Activated T-helper 1 cell treated with anti-CD3 and anti-CD28 coated beads, Interleukin-12 subunit alpha, Interleukin-12 subunit beta, Interleukin-2, Interleukin-4 antibody, amounts not matched to agents 30 ng/mL and 10 ng/mL and 1 ng/mL, durations not matched to agents 14 hours and 24 hours and 36 hours (primary cell): ENCODE results near the gene CCL8. TPM values are rescaled to one million over a fixed set of nuclear protein-coding genes. Genes with fewer than 3 reads are reported as not detected.

Experiments
- DNase-seq: peaks from one replicate; pipeline ENCODE4 v3.0.0; 2021; ENCODE audit warnings: low spot score
- H3K27ac Mint-ChIP-seq: one replicate; pipeline ENCODE4 v1.8.0; 2021; ENCODE audit warnings: mild to moderate bottlenecking, mixed read lengths
- H3K27me3 Mint-ChIP-seq: one replicate; pipeline ENCODE4 v1.8.0; 2022; ENCODE audit warnings: mild to moderate bottlenecking, moderate library complexity, mixed read lengths; ENCODE audit not compliant: insufficient read depth
- H3K36me3 Mint-ChIP-seq: one replicate; pipeline ENCODE4 v1.8.0; 2021; ENCODE audit warnings: low read depth, mixed read lengths
- H3K4me1 Mint-ChIP-seq: one replicate; pipeline ENCODE4 v1.8.0; 2021; ENCODE audit warnings: low read depth, mixed read lengths
- H3K4me3 Mint-ChIP-seq: one replicate; pipeline ENCODE4 v1.8.0; 2021; ENCODE audit warnings: mild to moderate bottlenecking, moderate library complexity, mixed read lengths
- H3K9me3 Mint-ChIP-seq: one replicate; pipeline ENCODE4 v1.8.0; 2021; ENCODE audit warnings: mixed read lengths
- intact Hi-C: fragments of 100-400 bp; cut with micrococcal nuclease; formaldehyde crosslinking; loops from one replicate; pipeline ENCODE4 v1.15.1; 2024
- total RNA-seq: library from RNA; stranded (reverse); gene quantifications from 2 replicates; pipeline ENCODE4 v1.2.3, GENCODE V29; 2022

CCL8 gene
- total RNA-seq, result not detected in 2 replicates

DNA sequence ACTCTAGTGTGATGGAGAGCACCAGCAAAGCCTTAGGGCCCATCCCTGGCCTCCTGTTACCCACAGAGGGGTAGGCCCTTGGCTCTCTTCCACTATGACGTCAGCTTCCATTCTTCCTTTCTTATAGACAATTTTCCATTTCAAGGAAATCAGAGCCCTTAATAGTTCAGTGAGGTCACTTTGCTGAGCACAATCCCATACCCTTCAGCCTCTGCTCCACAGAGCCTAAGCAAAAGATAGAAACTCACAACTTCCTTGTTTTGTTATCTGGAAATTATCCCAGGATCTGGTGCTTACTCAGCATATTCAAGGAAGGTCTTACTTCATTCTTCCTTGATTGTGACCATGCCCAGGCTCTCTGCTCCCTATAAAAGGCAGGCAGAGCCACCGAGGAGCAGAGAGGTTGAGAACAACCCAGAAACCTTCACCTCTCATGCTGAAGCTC lies at the start of gene CCL8:
Gene CCL8, plus strand, starts transcription at position 397 of the 445 bp plus-strand sequence. CDS start 67 bp downstream, outside the sequence.
- no peak within 1 kb of the TSS for H3K4me3 Mint-ChIP-seq
- no peaks in the 10 kb centered on the region for H3K9me3 Mint-ChIP-seq
- H3K4me1 Mint-ChIP-seq, result peaks cover 7% of the 10 kb centered on the region
- H3K36me3 Mint-ChIP-seq, result peaks cover 1% of the 10 kb centered on the region
- no peak for DNase-seq
- no peak within 1 kb of the TSS for H3K27ac Mint-ChIP-seq
- intact Hi-C loops, result no loop called here
- H3K27me3 Mint-ChIP-seq, result peaks cover 34% of the 10 kb centered on the region

GRCh38 chr17:34269969-34270368 lies 49.3 kb upstream of the CCL8 start, which contains the start of gene CCL7:
TSS of gene CCL7 (plus strand) at chr17:34270221. CDS start at chr17:34270291, 70 bp downstream.
- peaks cover 44% of the 10 kb centered on the region for H3K27me3 Mint-ChIP-seq
- H3K4me3 Mint-ChIP-seq, result no peak within 1 kb of the TSS
- H3K27ac Mint-ChIP-seq, result no peak within 1 kb of the TSS
- no peak for DNase-seq
- no peaks in the 10 kb centered on the region for H3K9me3 Mint-ChIP-seq
- no peaks in the 10 kb centered on the region for H3K36me3 Mint-ChIP-seq
- intact Hi-C loops, result no loop called here
- H3K4me1 Mint-ChIP-seq, result no peaks in the 10 kb centered on the region

- H3K9me3 Mint-ChIP-seq, result no peaks in the 10 kb centered on the region
These were observed 43.4 kb upstream of the CCL8 start for GRCh38 chr17:34275881-34276280.

GRCh38 chr17:34276826-34277225 lies 42.4 kb upstream of the CCL8 start:
- H3K36me3 Mint-ChIP-seq, result no peaks in the 10 kb centered on the region
- no peaks in the 10 kb centered on the region for H3K4me1 Mint-ChIP-seq
- no peak for DNase-seq
- no peaks in the 10 kb centered on the region for H3K9me3 Mint-ChIP-seq
- peaks cover 31% of the 10 kb centered on the region for H3K27me3 Mint-ChIP-seq
- H3K27ac Mint-ChIP-seq, result no peak overlapping the region
- H3K4me3 Mint-ChIP-seq, result no peak overlapping the region
- intact Hi-C loops, result no loop called here

More at GRCh38 chr17:34275881-34276280, 43.4 kb upstream of the CCL8 start:
- peaks cover 31% of the 10 kb centered on the region for H3K27me3 Mint-ChIP-seq
- no peaks in the 10 kb centered on the region for H3K36me3 Mint-ChIP-seq
- intact Hi-C loops, result no loop called here
- H3K4me3 Mint-ChIP-seq, result no peak overlapping the region
- H3K4me1 Mint-ChIP-seq, result no peaks in the 10 kb centered on the region
- H3K27ac Mint-ChIP-seq, result no peak overlapping the region
- no peak for DNase-seq

GRCh38 chr17:34283571-34283970 lies 35.7 kb upstream of the CCL8 start:
- intact Hi-C loops, result no loop called here
- no peak overlapping the region for H3K27ac Mint-ChIP-seq
- no peaks in the 10 kb centered on the region for H3K9me3 Mint-ChIP-seq
- no peaks in the 10 kb centered on the region for H3K4me1 Mint-ChIP-seq
- peaks cover 29% of the 10 kb centered on the region for H3K27me3 Mint-ChIP-seq
- H3K36me3 Mint-ChIP-seq, result no peaks in the 10 kb centered on the region
- DNase-seq, result no peak
- no peak overlapping the region for H3K4me3 Mint-ChIP-seq

DNA sequence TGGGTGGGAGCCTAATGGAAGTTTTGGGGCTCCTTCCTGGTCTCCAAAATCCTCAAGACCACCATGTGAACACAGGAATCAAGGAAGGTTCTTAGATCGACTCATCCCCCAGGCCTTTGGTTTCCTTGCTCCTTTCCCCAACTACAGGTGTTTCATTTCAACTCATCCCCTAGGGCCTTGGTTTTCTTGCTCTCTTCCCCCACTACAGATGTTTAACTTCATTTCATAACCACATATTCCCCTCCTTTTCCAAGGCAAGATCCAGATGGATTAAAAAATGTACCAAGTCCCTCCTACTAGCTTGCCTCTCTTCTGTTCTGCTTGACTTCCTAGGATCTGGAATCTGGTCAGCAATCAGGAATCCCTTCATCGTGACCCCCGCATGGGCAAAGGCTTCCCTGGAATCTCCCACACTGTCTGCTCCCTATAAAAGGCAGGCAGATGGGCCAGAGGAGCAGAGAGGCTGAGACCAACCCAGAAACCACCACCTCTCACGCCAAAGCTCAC lies 33.9 kb upstream of the CCL8 start, which contains the start of gene CCL11:
Gene CCL11, plus strand, starts transcription at position 457 of the 507 bp plus-strand sequence. CDS start 67 bp downstream, outside the sequence.
- no peaks in the 10 kb centered on the region for H3K36me3 Mint-ChIP-seq
- no peak for DNase-seq
- peaks cover 20% of the 10 kb centered on the region for H3K27me3 Mint-ChIP-seq
- no peaks in the 10 kb centered on the region for H3K4me1 Mint-ChIP-seq
- H3K9me3 Mint-ChIP-seq, result no peaks in the 10 kb centered on the region
- H3K27ac Mint-ChIP-seq, result no peak within 1 kb of the TSS
- H3K4me3 Mint-ChIP-seq, result no peak within 1 kb of the TSS
- intact Hi-C loops, result no loop called here

DNA sequence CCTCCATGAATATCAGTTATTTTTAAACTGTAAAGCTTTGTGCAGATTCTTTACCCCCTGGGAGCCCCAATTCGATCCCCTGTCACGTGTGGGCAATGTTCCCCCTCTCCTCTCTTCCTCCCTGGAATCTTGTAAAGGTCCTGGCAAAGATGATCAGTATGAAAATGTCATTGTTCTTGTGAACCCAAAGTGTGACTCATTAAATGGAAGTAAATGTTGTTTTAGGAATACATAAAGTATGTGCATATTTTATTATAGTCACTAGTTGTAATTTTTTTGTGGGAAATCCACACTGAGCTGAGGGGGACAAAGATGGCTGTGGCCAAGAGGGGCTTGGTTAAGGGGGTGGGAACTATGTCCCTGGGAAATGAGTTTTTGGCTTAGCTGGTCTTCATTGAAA lies 31.4 kb upstream of the CCL8 start:
- DNase-seq, result no peak
- Mint-ChIP-seq H3K27me3 (peaks cover 15% of the 10 kb centered on the region), H3K36me3 (no peaks in the 10 kb centered on the region), H3K4me3 (no peak overlapping the region), H3K9me3 (no peaks in the 10 kb centered on the region), H3K4me1 (no peaks in the 10 kb centered on the region), H3K27ac (peak overlapping the region; percentile 50)
- intact Hi-C loops, result no loop called here

- no peak for DNase-seq
- Mint-ChIP-seq H3K36me3 (no peaks in the 10 kb centered on the region), H3K27ac (no peak overlapping the region), H3K9me3 (no peaks in the 10 kb centered on the region), H3K4me1 (no peaks in the 10 kb centered on the region), H3K4me3 (no peak overlapping the region), H3K27me3 (peaks cover 13% of the 10 kb centered on the region)
- intact Hi-C loops, result no loop called here
These were observed 28.6 kb upstream of the CCL8 start for GRCh38 chr17:34290586-34290985.

- intact Hi-C loops, result no loop called here
- H3K4me3 Mint-ChIP-seq, result no peak overlapping the region
- no peaks in the 10 kb centered on the region for H3K9me3 Mint-ChIP-seq
- no peak for DNase-seq
- no peak overlapping the region for H3K27ac Mint-ChIP-seq
- H3K4me1 Mint-ChIP-seq, result no peaks in the 10 kb centered on the region
- no peaks in the 10 kb centered on the region for H3K36me3 Mint-ChIP-seq
- peaks cover 15% of the 10 kb centered on the region for H3K27me3 Mint-ChIP-seq
These were observed 27.4 kb upstream of the CCL8 start for GRCh38 chr17:34291721-34292348.

- intact Hi-C loops, result no loop called here
- no peak overlapping the region for H3K4me3 Mint-ChIP-seq
- H3K36me3 Mint-ChIP-seq, result no peaks in the 10 kb centered on the region
- H3K4me1 Mint-ChIP-seq, result peaks cover 32% of the 10 kb centered on the region
- peaks cover 8% of the 10 kb centered on the region for H3K9me3 Mint-ChIP-seq
- H3K27ac Mint-ChIP-seq, result no peak overlapping the region
- peaks cover 7% of the 10 kb centered on the region for H3K27me3 Mint-ChIP-seq
- no peak for DNase-seq
These were observed 20.2 kb upstream of the CCL8 start for GRCh38 chr17:34299027-34299426.

DNA sequence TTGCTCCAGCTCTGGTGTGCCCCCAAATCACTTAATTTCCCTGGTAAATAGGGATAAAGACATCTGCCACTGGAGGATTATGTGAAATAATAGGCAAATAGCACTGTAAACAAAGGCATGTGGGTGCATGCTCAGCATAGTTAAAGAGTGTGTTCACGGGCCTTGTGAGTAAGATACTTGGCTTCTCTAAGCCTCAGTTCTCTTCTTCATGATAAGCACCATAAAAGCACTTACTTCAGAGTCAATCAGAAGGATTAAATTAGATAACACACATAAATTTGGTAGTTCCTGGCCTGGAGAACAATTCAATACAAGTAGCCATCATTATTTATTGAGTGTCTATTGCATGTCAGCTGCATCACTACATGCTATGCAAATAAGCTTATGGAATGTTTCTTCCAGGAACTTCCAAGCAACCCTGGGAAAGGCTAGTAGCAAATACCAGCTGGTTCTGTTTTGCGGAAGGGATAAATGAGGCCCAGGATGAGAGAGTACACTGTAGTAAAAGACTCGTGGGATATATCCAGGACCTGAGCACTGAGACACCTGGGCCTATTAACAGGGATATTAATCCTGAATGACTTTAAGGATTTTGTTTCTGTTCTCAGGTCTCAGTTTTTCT lies 19.2 kb upstream of the CCL8 start:
- no peaks in the 10 kb centered on the region for H3K36me3 Mint-ChIP-seq
- H3K4me3 Mint-ChIP-seq, result no peak overlapping the region
- DNase-seq, result no peak
- H3K27me3 Mint-ChIP-seq, result peaks cover 7% of the 10 kb centered on the region
- intact Hi-C loops, result loop anchor here (1.0 kb wide), 1 partner anchor 77 kb away; no protein-coding TSS in a partner anchor
- peaks cover 40% of the 10 kb centered on the region for H3K4me1 Mint-ChIP-seq
- H3K9me3 Mint-ChIP-seq, result peaks cover 8% of the 10 kb centered on the region
- H3K27ac Mint-ChIP-seq, result no peak overlapping the region

- no peak for DNase-seq
- H3K9me3 Mint-ChIP-seq, result peaks cover 8% of the 10 kb centered on the region
- H3K27me3 Mint-ChIP-seq, result peaks cover 2% of the 10 kb centered on the region
- no peak overlapping the region for H3K4me3 Mint-ChIP-seq
- intact Hi-C loops, result loop anchor here (1.0 kb wide), 1 partner anchor 76 kb away; no protein-coding TSS in a partner anchor
- no peak overlapping the region for H3K27ac Mint-ChIP-seq
- H3K36me3 Mint-ChIP-seq, result no peaks in the 10 kb centered on the region
- peaks cover 42% of the 10 kb centered on the region for H3K4me1 Mint-ChIP-seq
These were observed 18.4 kb upstream of the CCL8 start for GRCh38 chr17:34300652-34301370.

GRCh38 chr17:34301986-34302385 lies 17.2 kb upstream of the CCL8 start:
- intact Hi-C loops, result no loop called here
- H3K27ac Mint-ChIP-seq, result no peak overlapping the region
- H3K36me3 Mint-ChIP-seq, result no peaks in the 10 kb centered on the region

More at GRCh38 chr17:34301986-34302385, 17.2 kb upstream of the CCL8 start:
- DNase-seq, result no peak
- Mint-ChIP-seq H3K27me3 (peaks cover 2% of the 10 kb centered on the region), H3K9me3 (peaks cover 8% of the 10 kb centered on the region), H3K4me3 (no peak overlapping the region), H3K4me1 (peaks cover 49% of the 10 kb centered on the region)
